Fibroblast of villous mesenchyme (primary cell): ENCODE measurements around the gene ZNF783. TPM values are rescaled to one million over a fixed set of nuclear protein-coding genes. Genes with fewer than 3 reads are reported as not detected.
A peak's percentile ranks its signal among the peaks of the same experiment; 100 is the strongest.
"Not testable (repeated sequence)": the region's sequence is repeated elsewhere in the genome, so short reads cannot be mapped to it uniquely, and the experiment has no call there.

Source experiments
- DNase-seq: peaks from one replicate; pipeline ENCODE4 v3.0.0-alpha.2; 2010; ENCODE audit warnings: low read depth
- H3K4me3 ChIP-seq: 2 replicates; pipeline ENCODE4 v1.5.1; 2011; ENCODE audit warnings: low read depth, mild to moderate bottlenecking, low read length
- CTCF ChIP-seq: IDR thresholded peaks from 2 replicates; pipeline ENCODE4 v1.5.1; 2012; ENCODE audit warnings: low read depth, mild to moderate bottlenecking, low read length; ENCODE audit not compliant: insufficient read depth
- total RNA-seq: library from RNA; depleted of rRNA; stranded (reverse); fragments of >200 nt; gene quantifications from 2 replicates; pipeline ENCODE4 v1.2.3, GENCODE V29; 2012

Gene ZNF783
- total RNA-seq, 1 donor, result 8.6 TPM

DNA sequence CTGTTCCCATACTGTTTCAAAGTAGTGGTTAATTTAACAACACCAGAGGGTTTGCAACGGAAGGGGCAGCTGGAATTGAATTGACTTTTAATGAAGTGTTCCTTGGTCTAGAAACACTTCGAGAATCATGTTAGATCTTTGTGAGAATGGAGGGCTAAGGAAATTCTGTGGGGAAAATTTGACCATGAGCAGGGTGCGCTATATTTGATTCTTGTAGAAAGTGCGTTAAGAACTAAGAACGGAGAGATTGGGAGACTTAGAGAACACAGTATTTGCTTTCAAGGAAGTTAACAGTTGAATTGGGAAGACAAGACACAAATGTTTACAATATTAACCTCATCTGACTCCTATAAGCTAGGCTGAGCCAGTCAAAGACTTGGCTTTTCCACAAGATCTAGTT, 21.4 kb upstream of the ZNF783 start:
- peak overlapping the region; percentile 89 for H3K4me3 ChIP-seq
- no peak for DNase-seq
- TF ChIP-seq CTCF, result no peak

DNA sequence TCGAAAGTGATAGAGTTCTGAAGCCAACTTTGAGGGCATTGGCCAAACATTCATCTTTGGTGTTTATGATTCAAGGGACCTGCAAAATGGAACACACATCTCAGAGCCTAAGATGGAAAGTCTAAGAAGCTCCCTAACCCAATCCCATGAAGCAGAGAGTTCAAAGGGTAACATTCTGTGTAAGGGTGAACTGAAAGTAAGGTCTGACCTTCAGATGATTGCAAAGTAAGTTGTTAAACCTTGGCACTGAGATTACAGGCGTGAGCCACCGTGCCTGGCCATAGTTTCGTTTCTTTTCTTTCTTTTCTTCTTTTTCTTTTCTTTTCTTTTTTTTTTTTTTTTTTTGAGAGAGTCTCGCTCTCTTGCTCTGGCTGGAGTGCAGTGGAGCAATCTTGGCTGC, 20.3 kb upstream of the ZNF783 start:
- DNase-seq, result no peak
- TF ChIP-seq CTCF, result no peak
- no peak overlapping the region for H3K4me3 ChIP-seq

DNA sequence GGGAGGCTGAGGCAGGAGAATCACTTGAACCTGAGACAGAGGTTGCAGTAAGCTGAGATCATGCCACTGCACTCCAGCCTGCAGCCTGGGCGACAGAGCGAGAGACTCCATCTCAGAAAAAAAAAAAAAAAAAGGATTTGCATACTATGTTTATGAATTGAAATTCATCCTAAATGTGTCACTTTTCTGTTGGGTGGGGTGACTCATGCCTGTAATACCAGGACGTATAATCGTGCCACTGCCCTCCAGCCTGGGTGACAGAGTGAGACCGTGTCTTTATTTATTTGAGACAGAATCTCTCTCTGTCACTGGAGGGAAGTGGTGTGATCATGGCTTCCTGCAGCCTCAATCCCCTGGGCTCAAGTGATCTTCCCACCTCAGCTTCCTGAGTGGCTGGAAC, 16.8 kb upstream of the ZNF783 start:
- no peak for TF ChIP-seq CTCF
- no peak for DNase-seq
- H3K4me3 ChIP-seq, result no peak overlapping the region

DNA sequence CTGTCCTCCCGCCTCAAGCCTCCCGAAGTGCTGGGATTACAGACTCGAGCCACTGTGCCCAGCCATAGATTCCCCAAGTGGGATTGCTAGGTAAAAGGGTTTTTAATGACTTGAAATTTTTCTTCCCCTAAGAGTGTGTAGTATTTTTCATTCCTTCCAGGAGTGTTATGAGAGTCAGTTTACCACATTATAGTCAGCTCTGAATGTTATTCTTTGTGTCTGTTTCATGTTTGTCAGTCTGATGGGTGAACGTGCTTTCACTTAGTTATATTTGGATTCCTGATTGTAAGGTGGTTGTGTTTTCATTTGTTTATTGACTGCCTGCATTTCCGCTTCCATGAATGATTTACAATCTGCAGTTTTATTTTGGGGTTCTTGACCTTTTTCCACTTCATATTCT, 16.3 kb upstream of the ZNF783 start:
- no peak overlapping the region for H3K4me3 ChIP-seq
- DNase-seq, result peak; percentile 13
- TF ChIP-seq CTCF, result no peak

- TF ChIP-seq CTCF, result no peak
- H3K4me3 ChIP-seq, result no peak overlapping the region
- DNase-seq, result no peak
Measured at GRCh38 chr7:149248777-149249176, 13.2 kb upstream of the ZNF783 start.

DNA sequence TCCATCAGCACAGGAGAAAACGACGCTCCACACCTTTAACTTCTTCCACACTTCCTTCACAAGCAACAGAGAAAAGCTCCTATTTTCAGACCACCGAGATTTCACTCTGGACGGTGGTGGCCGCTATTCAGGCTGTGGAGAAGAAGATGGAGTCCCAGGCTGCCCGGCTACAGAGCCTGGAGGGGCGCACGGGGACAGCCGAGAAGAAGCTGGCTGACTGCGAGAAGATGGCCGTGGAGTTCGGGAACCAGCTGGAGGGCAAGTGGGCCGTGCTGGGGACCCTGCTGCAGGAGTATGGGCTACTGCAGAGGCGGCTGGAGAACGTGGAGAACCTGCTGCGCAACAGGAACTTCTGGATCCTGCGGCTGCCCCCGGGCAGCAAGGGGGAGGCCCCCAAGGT, 11.8 kb upstream of the ZNF783 start:
- not testable (repeated sequence) for DNase-seq, H3K4me3 ChIP-seq

GRCh38 chr7:149251518-149251917, 10.5 kb upstream of the ZNF783 start:
- DNase-seq, H3K4me3 ChIP-seq: not testable (repeated sequence)

DNA sequence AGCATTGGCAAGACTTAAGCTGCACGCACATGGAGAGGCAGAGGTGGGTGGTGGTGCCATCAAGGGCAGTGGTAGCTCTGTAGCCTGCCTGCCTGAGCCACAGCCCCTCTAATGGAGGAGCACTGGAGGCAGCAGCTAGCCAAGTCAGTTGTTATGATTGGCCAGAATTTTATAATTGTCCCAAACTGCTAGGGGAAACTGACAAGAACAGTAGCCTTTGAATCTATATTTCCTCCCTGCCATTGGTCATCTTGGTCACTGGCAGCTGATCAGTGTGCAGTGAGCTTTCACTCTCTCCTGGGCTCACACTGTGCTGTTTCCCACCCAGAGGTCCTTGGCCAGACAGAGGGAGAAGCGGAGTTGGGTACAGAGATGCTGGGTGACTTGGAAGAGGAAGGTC, 9.6 kb upstream of the ZNF783 start:
- no peak for TF ChIP-seq CTCF
- H3K4me3 ChIP-seq, result no peak overlapping the region
- no peak for DNase-seq
